Stimulated activated CD8-positive, alpha-beta memory T cell treated with anti-CD3 and anti-CD28 coated beads, Interleukin-7, amount 100 ng/mL, for 48 hours (primary cell): ENCODE measurements around the gene KIF26B.
"Not testable (repeated sequence)": the region's sequence is repeated elsewhere in the genome, so short reads cannot be mapped to it uniquely, and the experiment has no call there.

Experiments used
- DNase-seq, 2 donors: peaks; one replicate each; pipeline ENCODE4 v3.0.0-alpha.2; 2020; ENCODE audit warnings: low read depth in 1 of 2; ENCODE audit errors: extremely low read depth in 1 of 2

The KIF26B gene

DNA sequence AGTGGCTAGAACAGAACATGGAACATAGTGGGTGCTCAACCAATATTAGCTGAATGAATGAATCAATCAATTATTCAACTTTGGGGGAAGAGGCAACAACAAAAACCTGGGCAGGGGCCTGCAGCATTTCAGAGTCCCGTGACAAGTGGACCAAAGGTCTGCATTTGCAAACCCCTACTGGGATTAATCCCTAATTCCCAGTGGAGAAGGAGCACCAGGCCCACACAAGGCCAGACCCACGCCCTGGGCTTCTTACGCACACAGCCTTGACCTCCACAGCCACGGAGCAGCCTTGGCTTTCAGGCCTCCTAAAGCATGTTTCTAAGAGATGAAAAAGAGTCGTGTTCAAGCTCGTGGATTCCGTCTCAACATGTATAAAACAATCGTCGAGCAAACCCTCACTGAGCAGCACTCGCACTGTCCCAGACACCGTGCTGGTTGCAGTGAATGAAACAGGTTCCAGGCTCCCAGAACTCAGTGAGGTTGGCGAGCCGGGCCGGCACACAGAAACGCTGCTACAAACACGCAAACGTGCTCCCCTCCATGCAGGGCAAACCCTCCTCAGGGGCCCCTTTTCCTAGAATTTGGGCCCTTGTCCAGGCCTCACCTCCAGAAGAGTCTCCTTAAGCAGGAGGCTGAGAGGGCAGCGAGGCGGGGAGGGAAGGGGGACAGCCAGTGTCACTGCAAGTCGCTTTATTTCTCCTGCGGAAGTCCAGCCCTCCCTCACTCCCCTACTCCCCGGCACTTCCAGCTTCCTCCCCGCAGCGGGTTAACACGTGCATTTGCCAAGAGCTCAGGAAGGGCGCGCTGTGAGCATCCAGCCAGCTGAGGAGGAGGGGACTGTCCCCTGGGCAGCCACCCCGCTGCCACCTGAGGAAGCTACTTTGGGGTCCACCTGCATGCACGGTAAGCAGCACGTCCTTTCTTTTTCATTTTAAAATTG lies 556.4 kb downstream of the KIF26B start:
- no peak for DNase-seq

DNA sequence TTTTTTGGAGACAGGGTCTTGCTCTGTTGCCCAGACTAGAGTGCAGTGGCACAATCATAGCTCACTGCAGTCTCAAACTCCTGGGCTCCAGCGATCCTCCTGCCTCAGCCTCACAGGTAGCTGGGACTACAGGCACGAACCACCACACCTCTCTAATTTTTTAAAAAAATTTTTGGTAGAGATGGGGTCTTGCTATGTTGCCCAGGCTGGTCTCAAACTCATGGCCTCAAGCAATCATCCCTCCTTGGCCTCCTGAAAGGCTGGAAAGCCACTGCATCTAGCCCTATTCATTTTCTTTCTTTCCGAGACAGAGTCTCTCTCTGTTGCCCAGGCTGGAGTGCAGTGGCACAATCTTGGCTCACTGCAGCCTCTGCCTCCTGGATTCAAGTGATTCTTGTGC lies 559.2 kb downstream of the KIF26B start:
- DNase-seq, result not testable (repeated sequence)

DNA sequence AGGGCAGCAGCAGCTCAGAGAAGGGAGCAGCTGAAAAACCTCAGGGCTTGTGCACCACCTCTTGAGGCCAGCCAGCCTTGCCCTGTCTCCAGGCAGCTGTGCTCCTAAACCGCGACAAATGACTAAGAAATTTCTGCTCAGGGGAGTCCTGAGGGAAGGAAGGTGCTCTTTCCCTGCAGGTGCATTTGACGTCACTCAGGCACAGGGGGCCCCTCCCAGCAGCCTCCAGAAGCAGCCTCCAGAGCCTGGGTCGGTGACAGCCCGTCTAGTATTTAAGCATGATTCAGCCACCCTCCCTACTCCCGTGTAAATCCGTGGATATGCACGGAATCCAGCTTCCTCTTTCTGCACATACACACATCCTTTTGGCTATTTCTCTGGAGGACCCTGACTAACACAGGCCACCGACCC lies 560.5 kb downstream of the KIF26B start:
- DNase-seq, result no peak

DNA sequence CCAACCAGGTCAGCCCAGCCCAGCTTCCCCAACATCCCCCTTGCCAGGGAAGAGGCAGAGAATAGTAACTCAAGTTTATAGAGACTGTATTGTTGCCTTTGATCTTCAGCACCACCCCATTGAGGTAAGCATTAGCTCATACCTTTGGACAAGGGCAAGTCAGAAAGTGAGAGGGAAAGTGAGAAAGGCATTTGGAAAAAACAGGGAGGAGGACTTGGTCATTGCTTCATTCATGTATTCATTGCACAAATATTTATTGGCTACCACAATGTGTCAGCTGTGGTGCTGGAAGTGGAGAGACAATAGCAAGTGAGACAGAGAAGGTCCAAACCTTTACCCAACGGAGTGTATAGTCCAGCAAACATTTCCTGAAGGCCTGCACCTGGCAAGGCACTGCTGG lies 561.2 kb downstream of the KIF26B start:
- DNase-seq, result no peak

DNA sequence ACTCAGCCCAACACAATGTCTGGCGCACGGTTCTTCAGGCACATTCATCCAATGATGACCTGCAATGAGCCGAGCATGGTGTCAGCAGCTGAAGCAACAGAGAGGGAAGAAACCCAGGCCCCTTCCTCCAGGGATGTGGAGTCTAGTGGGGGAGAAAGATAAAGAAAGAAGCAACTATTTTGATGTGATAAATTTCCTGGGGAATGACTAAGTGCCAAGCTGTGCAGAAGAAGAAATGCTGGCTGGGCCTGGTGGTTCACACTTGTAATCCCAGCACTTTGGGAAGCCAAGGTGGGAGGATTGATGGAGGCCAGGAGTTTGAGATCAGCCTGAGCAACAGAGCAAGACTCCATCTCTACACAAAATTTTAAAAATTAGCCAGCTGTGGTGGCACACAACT lies 561.8 kb downstream of the KIF26B start:
- no peak for DNase-seq

DNA sequence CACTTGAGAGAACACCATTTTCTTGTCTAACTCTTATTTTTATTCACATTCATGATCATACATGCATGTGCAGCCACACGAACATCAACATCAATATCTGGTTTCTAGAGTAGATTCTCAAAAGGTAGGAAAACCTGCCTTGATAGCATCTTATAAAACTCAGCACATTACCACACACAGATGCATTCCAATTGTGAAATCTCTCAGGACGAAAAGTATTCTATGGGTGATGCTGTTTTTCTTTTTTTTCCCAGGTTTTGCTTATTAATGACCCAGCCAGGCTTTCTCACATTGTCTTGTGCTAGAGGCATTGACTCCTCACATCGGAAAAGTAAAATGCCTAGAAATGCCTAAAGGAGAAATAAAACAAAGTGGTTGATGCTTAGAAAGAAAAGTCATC lies 562.8 kb downstream of the KIF26B start:
- DNase-seq, result no peak

DNA sequence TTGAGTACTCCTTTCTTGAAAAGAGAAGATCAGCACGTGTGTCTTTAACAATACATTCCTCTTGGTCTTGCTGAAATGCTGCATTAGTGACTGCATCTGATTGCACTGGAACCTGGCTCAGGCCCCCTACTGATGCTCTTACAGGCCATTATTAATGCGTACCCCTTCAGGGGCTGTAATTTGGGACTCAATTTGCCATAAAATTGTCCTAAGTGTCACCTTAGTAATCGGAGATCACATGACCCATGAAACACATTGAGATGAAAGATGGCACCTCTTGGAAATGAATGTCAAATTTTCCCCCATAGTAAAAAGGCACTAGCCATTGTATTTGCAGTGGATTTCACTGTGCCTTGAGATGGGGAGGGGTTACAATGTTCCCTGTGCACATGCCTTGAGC lies 563.3 kb downstream of the KIF26B start:
- no peak for DNase-seq

DNA sequence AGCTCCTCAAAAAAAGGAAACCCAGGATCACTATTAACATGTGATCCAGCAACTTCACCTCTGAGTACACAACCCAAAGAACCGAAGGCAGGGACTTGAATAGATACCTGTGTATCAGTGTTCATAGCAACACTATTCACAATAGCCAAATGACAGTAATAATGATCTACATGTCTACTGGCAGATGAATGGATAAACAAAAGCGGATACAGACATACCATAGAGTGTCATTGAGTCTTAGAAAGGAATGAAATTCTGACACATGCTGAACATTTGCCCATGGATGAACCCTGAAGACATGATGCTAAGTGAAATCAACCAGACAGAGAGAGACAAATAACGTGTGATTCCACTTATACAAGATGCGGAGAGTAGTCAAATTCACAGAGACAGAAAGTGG lies 564.2 kb downstream of the KIF26B start:
- DNase-seq, result no peak

DNA sequence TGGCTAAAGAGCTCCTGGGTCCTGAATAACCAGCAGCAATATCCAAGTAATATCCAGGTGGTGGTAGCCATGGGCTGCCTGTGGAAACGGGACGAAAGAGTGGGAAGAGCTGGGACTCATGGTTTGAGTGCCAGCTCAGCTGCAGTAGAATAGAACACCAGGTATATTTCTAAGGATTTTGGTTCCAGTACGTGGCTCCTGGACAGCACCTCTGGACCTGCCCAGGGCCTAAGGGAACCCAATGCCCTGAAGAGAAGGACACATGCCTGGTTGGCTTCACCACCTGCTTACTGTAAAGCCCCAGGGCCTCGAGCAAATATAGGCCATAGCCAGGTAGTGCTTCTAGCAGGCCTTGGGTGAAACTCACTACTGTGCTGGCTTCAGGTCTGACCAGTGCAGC lies 566.7 kb downstream of the KIF26B start:
- DNase-seq, result no peak

DNA sequence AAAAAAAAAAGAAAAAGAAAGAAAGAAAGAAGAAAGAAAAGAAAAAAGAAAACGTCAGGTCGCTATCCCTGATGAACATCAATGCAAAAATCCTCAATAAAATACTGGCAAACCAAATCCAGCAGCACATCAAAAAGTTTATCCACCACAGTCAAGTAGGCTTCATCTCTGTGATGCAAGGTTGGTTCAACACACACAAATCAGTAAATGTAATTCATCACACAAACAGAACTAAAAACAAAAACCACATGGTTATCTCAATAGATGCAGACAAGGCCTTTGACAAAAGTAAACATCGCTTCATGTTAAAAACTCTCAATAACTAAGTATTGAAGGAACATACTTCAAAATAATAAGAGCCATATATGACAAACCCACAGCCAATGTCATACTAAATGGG lies 573.2 kb downstream of the KIF26B start:
- not testable (repeated sequence) for DNase-seq

DNA sequence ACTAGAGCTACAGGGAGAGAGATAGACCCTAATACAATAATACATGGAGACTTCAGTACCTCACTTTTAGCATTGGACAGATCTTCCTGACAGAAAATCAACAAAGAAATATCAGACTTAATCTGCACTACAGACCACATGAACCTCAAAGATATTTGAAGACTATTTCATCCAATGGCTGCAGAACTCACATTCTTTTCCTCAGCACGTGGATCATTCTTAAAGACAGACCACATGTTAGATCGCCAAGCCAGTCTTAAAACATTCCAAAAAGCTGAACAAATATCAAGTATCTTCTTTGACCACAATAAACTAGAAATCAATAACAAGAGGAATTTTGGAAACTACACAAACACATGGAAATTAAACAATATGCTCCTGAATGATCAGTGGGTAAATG lies 576.0 kb downstream of the KIF26B start:
- no peak for DNase-seq

DNA sequence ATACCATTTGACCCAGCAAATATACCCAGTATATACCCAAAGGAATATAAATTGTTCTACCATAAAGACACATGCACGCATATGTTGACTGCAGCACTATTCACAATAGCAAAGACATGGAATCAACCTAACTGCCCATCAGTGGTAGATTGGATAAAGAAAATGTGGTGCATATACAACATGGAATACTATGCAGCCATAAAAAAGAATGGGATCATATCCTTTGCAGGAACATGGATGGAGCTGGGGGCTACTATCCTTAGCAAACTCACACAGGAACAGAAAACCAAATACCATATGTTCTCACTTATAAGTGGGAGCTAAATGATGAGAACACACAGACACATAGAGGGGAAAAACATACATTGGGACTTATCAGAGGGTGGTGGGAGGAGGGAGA lies 585.6 kb downstream of the KIF26B start:
- DNase-seq, result not testable (repeated sequence)

DNA sequence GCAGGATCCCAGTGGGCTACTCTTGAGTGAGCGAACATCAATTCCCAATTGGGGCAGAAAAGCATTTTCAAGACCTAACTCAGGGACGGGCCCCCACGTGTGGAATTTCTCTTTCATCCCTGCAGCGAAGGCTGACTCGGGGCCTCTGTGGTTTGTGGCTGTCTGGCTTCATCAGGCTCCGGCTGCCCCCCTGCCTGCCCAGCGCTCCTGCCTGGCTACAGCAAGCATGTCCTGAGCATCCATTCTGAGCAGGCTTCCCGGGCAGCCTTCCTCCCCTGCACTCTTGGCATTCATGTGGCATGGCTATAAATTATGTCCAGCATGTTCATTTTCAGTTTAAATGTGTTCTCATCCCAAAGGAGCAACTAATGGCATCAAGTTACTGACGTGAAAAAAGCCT lies 588.1 kb downstream of the KIF26B start:
- DNase-seq, result no peak

DNA sequence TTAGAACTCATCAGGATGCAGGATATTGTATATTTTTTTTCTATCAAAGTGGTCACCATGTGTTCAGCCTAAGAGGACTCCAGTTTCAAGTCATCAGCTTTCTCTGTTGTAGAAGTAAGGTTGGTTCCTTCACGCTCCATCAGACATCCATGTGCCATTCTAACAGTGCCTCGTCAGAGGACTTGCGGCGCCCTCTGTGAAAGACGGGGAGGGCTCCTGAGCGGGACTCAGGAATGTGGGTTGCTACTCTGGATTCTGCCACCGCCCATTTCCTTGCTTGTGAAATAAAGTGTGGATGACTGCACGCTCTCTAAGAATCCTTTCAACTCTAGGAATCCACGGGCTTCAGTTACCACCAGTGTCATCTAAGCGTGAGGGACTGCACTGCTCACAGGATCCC lies 593.5 kb downstream of the KIF26B start:
- no peak for DNase-seq

DNA sequence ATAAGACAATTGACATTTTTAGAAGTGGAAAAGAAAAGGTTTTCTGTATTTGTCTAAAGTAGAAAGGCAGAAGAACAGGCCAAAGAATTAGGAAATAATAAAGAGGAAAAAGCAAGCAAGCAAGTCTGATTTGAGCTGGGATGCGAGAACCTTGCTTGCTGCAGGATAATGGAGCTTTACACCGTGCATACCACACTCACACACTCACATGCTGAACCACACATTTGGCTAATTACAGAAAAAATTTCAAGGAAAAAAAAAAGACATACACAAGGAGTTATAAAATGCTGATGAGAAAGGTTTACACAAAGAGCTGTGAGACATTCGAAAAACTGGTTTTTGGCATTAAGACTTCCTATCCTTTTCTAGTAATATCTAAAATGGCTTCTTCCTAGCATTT lies 593.9 kb downstream of the KIF26B start:
- DNase-seq, result no peak

DNA sequence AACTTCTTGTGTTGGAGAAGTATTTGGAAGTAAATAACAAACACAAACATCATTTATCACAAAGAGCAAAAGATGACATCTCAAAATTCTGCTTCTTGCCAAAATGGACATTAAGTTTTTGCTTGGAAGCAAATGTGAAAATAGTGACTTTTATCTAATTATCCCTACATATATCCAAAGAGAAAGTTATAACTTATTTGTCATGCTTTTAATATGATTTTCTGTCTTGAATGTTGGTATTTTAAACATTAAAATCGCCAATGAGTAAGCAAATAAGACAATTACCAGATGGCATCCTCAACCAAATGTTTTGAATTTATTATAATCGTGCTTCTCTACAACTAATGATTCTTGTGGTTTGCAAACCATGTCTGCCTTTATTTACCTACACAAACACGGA lies 594.3 kb downstream of the KIF26B start:
- DNase-seq, result no peak

DNA sequence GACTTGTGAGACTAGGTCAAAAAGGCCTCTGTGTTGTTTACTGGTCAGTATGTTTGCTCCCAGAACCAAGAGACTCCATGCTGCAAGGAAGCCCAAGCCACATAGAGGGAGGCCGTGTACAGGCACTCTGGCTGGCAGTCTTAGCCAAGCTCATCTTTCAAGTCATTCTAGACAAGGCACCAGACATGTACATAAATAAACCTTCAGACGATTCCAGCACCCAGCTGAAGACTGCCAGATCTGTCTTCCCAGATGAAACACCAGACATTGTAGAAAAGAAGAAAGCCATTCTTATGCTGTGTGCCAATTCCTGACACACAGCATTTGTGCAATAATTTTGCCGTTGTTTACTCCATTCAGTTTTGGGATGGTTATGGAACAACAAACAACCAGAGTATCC lies 595.5 kb downstream of the KIF26B start:
- DNase-seq, result no peak

DNA sequence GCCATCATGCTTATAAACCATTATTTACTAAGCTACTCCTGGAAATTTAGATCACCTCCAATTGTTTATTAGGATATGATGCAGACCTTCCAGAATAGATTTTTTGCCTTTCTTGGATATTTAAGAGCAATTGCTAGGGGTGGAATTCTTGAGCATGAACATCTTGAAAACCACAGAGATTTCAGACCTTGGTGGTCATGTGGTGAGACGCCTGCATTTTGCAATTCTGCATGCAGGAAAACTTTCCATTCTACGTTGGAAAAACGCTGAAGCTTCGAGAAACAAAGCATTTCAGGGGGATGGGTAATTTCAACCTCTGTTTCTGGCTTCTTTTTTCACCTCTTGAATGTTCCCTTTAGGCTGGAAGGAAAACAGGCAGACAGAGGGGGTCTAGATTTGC lies 596.3 kb downstream of the KIF26B start:
- DNase-seq, result no peak

DNA sequence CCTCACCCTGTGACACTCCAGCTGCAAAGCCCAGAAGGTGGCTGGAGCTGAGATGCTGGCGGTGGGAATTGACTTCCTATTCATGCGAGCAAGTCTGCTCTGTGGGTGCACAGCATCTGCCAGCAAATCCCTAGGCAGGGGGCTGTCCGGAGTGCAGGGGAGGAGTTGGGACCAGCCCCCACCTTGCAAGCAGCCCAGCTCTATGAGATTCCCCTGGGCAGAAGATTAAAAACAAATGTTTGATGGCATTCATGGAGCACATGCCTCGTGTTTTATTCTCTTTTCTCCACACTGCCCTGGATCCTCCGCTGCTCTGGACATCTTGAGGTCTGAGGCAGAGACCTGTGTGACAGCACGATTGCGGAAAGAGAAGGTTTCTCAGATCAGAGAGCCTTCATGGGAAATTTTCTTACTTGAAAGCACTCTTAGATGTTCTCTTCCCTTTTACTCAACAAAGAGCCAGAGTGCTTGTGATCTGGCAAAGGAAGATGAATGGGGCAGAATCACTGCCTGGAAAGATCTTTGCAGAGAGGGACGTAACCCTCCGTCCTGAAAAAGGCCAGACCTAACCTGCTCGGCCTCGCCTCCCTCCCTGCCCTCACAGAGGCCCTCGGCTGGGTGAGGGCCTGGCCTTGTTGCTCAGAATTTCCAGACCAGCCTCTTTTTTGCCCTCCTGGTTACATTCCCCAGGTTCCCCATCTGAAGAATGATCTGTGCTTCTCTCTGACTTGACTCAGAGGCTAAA lies 597.1 kb downstream of the KIF26B start:
- DNase-seq, result no peak

DNA sequence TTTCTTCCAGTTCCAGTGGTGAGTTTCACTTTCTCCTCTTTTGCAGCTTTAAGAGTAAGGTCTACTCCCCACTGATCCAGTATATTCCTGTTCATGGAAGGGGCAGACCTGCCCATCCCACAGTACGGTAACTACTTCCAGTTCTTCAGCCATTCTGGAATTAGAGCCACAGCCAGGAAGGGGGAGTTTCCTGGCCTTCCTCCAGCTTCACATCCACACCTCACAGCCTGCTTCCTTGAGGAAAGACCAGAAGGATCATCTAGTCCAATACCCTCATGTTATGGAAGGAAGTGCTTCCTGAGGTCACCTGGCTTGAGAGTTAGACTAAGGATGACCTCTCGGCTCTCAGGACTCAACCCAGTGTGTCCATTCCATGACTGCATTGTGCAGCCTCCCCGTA lies 597.8 kb downstream of the KIF26B start:
- no peak for DNase-seq

DNA sequence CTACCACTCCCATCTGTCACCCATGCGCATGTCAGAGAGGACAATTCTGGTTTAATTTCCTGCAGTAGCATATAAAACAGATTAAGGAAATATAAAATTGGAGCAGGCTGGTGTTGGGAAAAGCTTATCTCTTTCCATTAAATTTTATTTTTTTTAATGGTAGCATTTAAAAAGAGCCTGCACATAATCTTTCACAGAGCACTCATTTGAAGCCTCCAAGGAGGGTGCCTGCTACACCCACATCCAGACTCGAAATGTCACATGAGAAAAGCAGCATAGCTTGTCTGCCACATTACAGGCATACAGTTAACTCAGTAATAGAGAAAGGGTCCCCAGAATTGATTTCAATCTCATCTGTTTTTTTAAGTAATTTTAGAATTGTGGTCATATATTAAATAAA lies 599.0 kb downstream of the KIF26B start:
- no peak for DNase-seq

DNA sequence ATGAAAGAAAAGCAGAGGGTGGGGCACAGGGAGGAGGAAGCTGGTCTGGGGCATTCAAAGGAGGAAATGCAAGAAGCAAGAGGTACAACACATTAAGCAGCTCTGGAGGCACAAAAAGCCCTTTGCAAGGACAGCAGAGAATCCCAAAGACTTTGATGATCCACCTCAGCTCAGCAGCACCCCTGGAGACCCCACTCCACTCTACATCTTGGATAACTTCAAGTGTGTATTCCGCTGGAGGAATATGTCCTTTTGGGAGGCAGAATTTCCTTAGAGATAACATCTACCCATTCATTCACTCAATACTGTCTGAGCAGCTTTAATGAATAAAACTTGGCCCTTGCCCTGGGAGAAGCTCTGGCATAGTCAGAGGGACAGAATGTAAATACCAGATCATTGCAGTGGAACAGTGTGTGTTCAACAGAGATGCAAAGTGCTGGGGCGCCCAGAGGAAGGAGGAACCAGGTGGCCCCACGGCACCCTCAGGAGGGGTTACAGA lies 599.7 kb downstream of the KIF26B start:
- DNase-seq, result no peak
